HCT116 (cell line): Measurements from ENCODE around the gene MICAL3. TPM values are rescaled to one million over a fixed set of nuclear protein-coding genes. Genes with fewer than 3 reads are reported as not detected.

Experiments used
- ATAC-seq: fragments of 200-7000 bp; cut with Tn5 transposase; 2 replicates; pipeline ENCODE4 v1.9.1; 2020; ENCODE audit warnings: mild to moderate bottlenecking, moderate library complexity
- BruUV-seq: library from RNA; stranded (reverse); fragments of 400-500 nt; replicated peaks from 2 replicates; lab custom pipeline; 2021; lab: Mats Ljungman, UMichigan
- CTCF ChIA-PET: fragments of 300-600 bp; sonication (Branson Sonifier 250); formaldehyde crosslinking; loops from one replicate; lab custom pipeline; 2021; ENCODE audit warnings: antibody characterized with exemption; lab: Charles Lee
- POLR2A ChIA-PET: fragments of 300-600, 350-600 bp; sonication (Branson Sonifier 250); formaldehyde crosslinking; loops from one replicate; lab custom pipeline; 2021; ENCODE audit warnings: antibody characterized with exemption; lab: Charles Lee
- RAD21 ChIA-PET, 2 experiments: fragments of 300-600 bp; sonication (Branson Sonifier 250); formaldehyde crosslinking; loops; one replicate each; lab custom pipeline; 2023; ENCODE audit warnings: low total read pairs in 2 of 2; ENCODE audit not compliant: uncharacterized antibody in 2 of 2, unreplicated experiment in 2 of 2, low non-redundant PET in 1 of 2; lab: Charles Lee
- DNase-seq: peaks from one replicate; pipeline ENCODE4 v3.0.0-alpha.2; 2010; ENCODE audit warnings: low read depth, low spot score
- H2AFZ ChIP-seq: fragments of 200-600 bp; shearing (Covaris generic), sonication (generic); 2 replicates; pipeline ENCODE4 v1.6.1; 2017; ENCODE audit warnings: low read depth, mixed run types, mixed read lengths, antibody characterized with exemption, low read length; ENCODE audit not compliant: poor library complexity, severe bottlenecking
- H3K27ac ChIP-seq: 2 replicates; pipeline ENCODE4 v1.5.1; 2012; ENCODE audit warnings: low read depth, low read length
- H3K27me3 ChIP-seq: fragments of 200-600 bp; sonication (generic); 2 replicates; pipeline ENCODE4 v1.6.1; 2016; ENCODE audit warnings: mixed run types, low read length, mixed read lengths; ENCODE audit not compliant: insufficient read depth
- H3K36me3 ChIP-seq, 2 experiments: fragments of 200-500 bp in 1 of 2; fragments of 200-600 bp in 1 of 2; sonication (Bioruptor generic) in 1 of 2; sonication (generic) in 1 of 2; 2 replicates each; pipeline versions ENCODE4 v1.5.1 to v1.6.1; 2014 to 2016; ENCODE audit warnings: low read length in 2 of 2, inconsistent platforms in 1 of 2, mixed read lengths in 1 of 2, mixed run types in 1 of 2; ENCODE audit not compliant: insufficient read depth in 2 of 2, control insufficient read depth in 1 of 2
- H3K4me1 ChIP-seq, 2 experiments: fragments of 200-600 bp in 1 of 2; sonication (generic) in 1 of 2; 2 replicates each; pipeline versions ENCODE4 v1.5.1 to v1.6.1; 2012 to 2017; ENCODE audit warnings: low read length in 2 of 2, inconsistent platforms in 1 of 2, mild to moderate bottlenecking in 1 of 2, mixed read lengths in 1 of 2, mixed run types in 1 of 2, moderate library complexity in 1 of 2; ENCODE audit not compliant: insufficient read depth in 2 of 2, control insufficient read depth in 1 of 2
- H3K4me2 ChIP-seq: fragments of 200-600 bp; sonication (generic); 2 replicates; pipeline ENCODE4 v1.6.1; 2017; ENCODE audit warnings: mixed run types, low read length, mixed read lengths
- H3K4me3 ChIP-seq, 2 experiments: fragments of 200-600 bp in 1 of 2; sonication (generic) in 1 of 2; replicated peaks in 1 of 2; 2 replicates each; pipeline ENCODE4 v1.5.1; 2011 to 2016; ENCODE audit warnings: low read length in 2 of 2, control low read depth in 1 of 2, low read depth in 1 of 2, mild to moderate bottlenecking in 1 of 2, mixed read lengths in 1 of 2, mixed run types in 1 of 2
- H3K79me2 ChIP-seq: fragments of 200-600 bp; sonication (generic); 2 replicates; pipeline ENCODE4 v1.6.1; 2017; ENCODE audit warnings: mild to moderate bottlenecking, mixed run types, low read length, moderate library complexity, mixed read lengths; ENCODE audit not compliant: insufficient read depth
- H3K9ac ChIP-seq: fragments of 200-600 bp; sonication (generic); 2 replicates; pipeline ENCODE4 v1.6.1; 2016; ENCODE audit warnings: low read length, mixed read lengths
- H3K9me2 ChIP-seq: fragments of 200-600 bp; sonication (generic), shearing (Covaris generic); 2 replicates; pipeline ENCODE4 v1.6.1; 2017; ENCODE audit warnings: mixed run types, mild to moderate bottlenecking, moderate library complexity; ENCODE audit not compliant: insufficient read depth
- H3K9me3 ChIP-seq, 2 experiments: fragments of 200-500 bp in 1 of 2; fragments of 200-600 bp in 1 of 2; sonication (Bioruptor generic) in 1 of 2; sonication (generic) in 1 of 2; 2 replicates each; pipeline ENCODE4 v1.6.1; 2014 to 2017; ENCODE audit warnings: low read length in 2 of 2, mixed read lengths in 2 of 2, inconsistent platforms in 1 of 2, low read depth in 1 of 2, mild to moderate bottlenecking in 1 of 2, mixed run types in 1 of 2, moderate library complexity in 1 of 2; ENCODE audit not compliant: control insufficient read depth in 1 of 2, insufficient read depth in 1 of 2
- H4K20me1 ChIP-seq: fragments of 200-600 bp; sonication (generic), shearing (Covaris generic); 2 replicates; pipeline ENCODE4 v1.6.1; 2017; ENCODE audit warnings: mixed run types, mild to moderate bottlenecking, moderate library complexity; ENCODE audit not compliant: insufficient read depth
- ATF3 ChIP-seq: IDR thresholded peaks from 2 replicates; pipeline ENCODE4 v1.6.1; 2012
- EGR1 ChIP-seq: IDR thresholded peaks from 2 replicates; pipeline ENCODE4 v1.6.1; 2012; ENCODE audit warnings: low read depth
- ELF1 ChIP-seq: IDR thresholded peaks from 2 replicates; pipeline ENCODE4 v1.6.1; 2012; ENCODE audit warnings: low read depth, borderline replicate concordance
- FOSL1 ChIP-seq: IDR thresholded peaks from 2 replicates; pipeline ENCODE4 v1.6.1; 2012; ENCODE audit warnings: low read depth
- JUND ChIP-seq: IDR thresholded peaks from 2 replicates; pipeline ENCODE4 v1.6.1; 2012
- POLR2A ChIP-seq: IDR thresholded peaks from 2 replicates; pipeline ENCODE4 v1.7.0; 2011; ENCODE audit warnings: borderline replicate concordance; ENCODE audit not compliant: insufficient read depth, insufficient read length; ENCODE audit errors: extremely low read depth
- REST ChIP-seq: IDR thresholded peaks from 2 replicates; pipeline ENCODE4 v1.6.1; 2012; ENCODE audit warnings: low read depth
- SP1 ChIP-seq: IDR thresholded peaks from 2 replicates; pipeline ENCODE4 v1.6.1; 2012; ENCODE audit warnings: low read depth
- SRF ChIP-seq: IDR thresholded peaks from 2 replicates; pipeline ENCODE4 v1.6.1; 2012; ENCODE audit warnings: low read depth
- TCF7L2 ChIP-seq: IDR thresholded peaks from 2 replicates; pipeline ENCODE4 v1.7.0; 2011; ENCODE audit warnings: borderline replicate concordance, inconsistent platforms; ENCODE audit not compliant: insufficient read depth, insufficient read length; ENCODE audit errors: extremely low read depth
- YY1 ChIP-seq: IDR thresholded peaks from 2 replicates; pipeline ENCODE4 v1.6.1; 2011; ENCODE audit warnings: low read length, low read depth, moderate library complexity, mild to moderate bottlenecking; ENCODE audit not compliant: insufficient replicate concordance; ENCODE audit errors: extremely low read depth
- ZBTB33 ChIP-seq: IDR thresholded peaks from 2 replicates; pipeline ENCODE4 v1.6.1; 2011; ENCODE audit warnings: mild to moderate bottlenecking, low read length, moderate library complexity; ENCODE audit not compliant: insufficient replicate concordance; ENCODE audit errors: extremely low read depth
- ZFX ChIP-seq: fragments of 450-650 bp; IDR thresholded peaks from 2 replicates; pipeline ENCODE4 v1.6.1; 2017
- intact Hi-C: fragments of 100-400 bp; cut with micrococcal nuclease; formaldehyde crosslinking; loops from 2 replicates; pipeline ENCODE4 v1.10.0; 2022
- total RNA-seq: library from RNA; stranded (reverse); gene quantifications from one replicate; pipeline ENCODE4 v1.2.1, GENCODE V29; 2021; ENCODE audit not compliant: unreplicated experiment

The MICAL3 gene
- total RNA-seq, 1 experiment from 2014 or later = 30.8 TPM

GRCh38 chr22:17954200-17954859 lies 70.0 kb downstream of the MICAL3 start:
- H4K20me1 ChIP-seq = 0 out of 2 replicates have a peak, but pooled peaks cover 3% of the 10 kb centered on the region
- peaks cover 84% of the 10 kb centered on the region for H3K79me2 ChIP-seq
- no peaks in the 10 kb centered on the region for H3K27me3 ChIP-seq
- TF ChIP-seq ATF3 = no peak
- no peak for TF ChIP-seq POLR2A
- TF ChIP-seq SRF = no peak
- no peak for TF ChIP-seq YY1
- TF ChIP-seq EGR1 = no peak
- no peak for TF ChIP-seq TCF7L2
- TF ChIP-seq FOSL1 = no peak
- TF ChIP-seq ELF1 = no peak
- TF ChIP-seq REST = no peak
- TF ChIP-seq SP1 = no peak
- no peak for TF ChIP-seq ZBTB33
- no peak for TF ChIP-seq ZFX
- TF ChIP-seq JUND = no peak
- no peaks in the 10 kb centered on the region for H3K9me3 ChIP-seq
- intact Hi-C loops = no loop called here
- H3K4me1 ChIP-seq = peaks cover 0 to 11% of the 10 kb centered on the region in 2 experiments; a peak in 1 of 4 replicates
- DNase-seq (no peak), ATAC-seq (no peak)
- no peaks in the 10 kb centered on the region; a peak in 1 of 4 replicates for H3K36me3 ChIP-seq
- H3K9ac ChIP-seq = no peak overlapping the region
- no peak overlapping the region for H3K4me3 ChIP-seq
- ChIA-PET CTCF (no interaction called here), POLR2A (no interaction called here), RAD21 (no interaction called here)
- no peak overlapping the region for H3K4me2 ChIP-seq
- no peak overlapping the region for H3K27ac ChIP-seq
- BruUV-seq = no TSS peak
- no peaks in the 10 kb centered on the region for H3K9me2 ChIP-seq
- no peak overlapping the region for H2AFZ ChIP-seq
